ENCODE results near the gene CCDC24.

Gene CCDC24

DNA sequence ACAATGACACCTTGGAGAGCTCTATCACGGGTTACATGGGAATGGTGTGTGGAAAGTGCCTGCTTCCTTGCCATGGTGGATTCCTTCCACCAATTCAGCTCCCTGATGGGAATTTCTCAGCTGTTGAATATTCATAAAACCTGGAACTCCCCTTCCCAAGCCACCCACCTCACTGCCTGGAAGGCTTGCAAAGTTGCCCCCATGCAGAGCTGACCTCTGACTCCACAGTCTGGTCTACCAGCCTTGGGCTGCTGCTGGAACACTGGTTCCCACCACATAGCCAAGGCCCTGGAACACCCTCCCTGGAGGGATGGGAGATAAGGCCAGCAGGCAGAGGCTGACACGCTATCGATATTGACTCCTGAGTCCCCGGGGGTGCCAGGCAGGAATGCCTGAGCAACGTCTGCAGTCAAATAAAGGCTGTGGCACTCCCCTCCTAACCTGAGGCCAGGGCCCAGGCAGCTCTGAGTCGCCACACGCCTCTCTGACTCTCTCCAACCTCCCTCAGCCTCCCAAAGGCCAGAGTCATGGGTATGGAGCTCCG is 8.8 kb downstream of the CCDC24 start:
- DNase-seq, result no peak

DNA sequence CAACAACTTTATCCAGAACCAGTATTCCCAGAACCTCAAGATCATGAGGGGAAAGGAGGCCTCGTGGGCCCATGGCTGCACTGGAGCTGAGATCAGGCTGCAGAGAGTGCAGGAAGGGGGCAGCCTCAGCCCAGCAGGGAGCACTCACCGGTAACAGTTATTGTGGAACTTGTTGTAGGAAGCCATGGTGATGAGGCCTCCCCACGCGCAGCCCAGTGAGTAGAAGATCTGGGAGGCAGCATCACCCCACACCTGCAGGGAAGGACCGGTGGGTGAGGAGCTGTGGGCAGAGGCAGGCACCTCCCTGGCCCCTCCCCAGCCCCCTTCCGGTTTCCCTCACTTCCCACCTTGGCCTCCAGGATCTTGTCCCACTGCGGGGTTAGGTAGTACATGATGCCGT is 10.8 kb downstream of the CCDC24 start:
- DNase-seq, result no peak

DNA sequence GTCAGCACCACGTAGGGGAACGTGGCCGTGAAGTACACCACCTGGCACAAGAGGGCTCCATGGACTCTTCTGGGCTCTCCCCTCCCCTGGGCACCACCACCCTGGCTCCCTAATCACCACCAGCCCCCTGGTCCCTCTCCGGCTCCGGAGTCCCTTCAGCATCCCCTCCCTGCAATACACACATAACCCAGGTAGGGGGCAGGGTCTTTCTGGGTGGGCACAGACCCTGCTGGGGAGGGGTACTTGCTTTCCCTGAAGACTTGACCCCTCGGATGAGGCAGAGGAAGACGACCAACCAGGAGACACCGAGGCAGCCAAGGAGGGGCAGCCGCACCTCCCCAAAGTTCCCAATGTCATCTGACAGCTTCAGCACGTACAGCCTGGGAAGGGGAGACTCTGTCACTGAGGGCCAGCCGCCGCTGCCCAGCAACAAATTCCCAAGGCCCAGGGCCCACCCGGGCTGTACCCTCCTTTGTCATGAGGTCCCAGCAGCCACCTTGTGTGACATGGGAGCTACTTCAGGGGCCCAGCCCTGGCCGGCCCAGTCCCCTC is 11.3 kb downstream of the CCDC24 start:
- no peak for DNase-seq

DNA sequence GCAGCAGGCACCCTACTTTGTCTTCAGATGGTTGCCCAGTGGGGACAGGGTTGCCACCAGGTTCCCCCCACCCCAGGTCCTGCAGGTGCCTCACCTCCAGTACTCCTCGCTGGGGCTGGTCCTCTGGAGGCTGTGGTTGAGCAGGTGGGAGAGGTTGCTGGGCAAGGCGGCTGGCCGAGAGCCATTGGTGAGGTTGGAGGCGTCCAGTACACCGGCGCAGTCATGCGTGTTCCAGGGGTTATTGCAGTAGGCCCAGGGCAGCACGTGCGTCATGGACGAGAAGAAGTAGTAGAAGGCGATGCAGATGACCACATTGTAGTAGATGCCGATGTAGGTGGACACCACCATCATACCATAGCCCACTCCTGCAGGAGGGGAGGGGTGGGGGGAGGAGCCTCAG is 16.9 kb downstream of the CCDC24 start:
- no peak for DNase-seq

DNA sequence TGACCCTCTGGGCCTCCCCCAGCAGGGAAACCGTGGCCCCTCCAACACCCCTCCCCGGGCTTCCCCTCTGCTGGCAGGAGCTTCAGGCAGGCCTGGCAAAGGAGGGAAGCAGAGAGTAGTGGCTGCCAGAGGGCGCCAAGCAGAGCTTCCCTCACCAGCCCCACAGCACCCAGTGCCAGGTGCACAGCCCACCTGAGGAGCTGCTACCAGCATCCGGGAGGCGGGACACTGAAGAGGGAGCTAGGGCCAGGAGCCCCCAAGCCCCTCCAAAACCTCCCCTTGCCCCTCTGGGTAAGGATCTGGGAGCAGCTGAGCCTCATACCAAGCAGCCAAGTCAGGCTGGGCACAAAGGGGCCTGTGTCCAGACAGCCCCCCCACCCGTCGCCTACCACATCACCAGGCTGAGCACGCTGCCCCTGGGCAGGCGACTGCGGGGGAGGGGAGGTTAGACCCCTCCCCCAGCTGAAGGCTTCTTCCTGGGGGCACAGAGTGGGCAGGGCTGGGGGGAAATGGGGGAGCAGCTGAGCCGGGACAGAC is 19.6 kb downstream of the CCDC24 start:
- DNase-seq, result no peak

DNA sequence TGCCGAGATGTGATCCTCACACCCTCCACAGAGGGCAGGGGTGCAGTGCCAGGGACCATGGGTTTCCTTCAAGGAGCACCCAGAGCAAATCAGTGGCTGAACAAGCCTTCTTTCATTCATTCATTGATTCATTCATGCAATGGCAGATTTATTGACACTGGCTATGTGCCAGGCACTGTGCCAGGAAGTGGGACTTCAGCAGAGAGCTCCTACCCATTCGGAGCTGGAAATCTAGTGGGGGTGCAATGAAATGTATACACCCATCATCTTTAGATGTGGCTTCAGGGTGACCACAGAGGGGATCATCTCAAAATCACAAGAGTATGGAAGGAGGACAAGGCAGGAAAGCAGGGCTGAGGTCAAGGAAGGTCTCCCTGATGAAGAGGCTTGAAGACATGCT is 21.0 kb downstream of the CCDC24 start:
- DNase-seq, result no peak

DNA sequence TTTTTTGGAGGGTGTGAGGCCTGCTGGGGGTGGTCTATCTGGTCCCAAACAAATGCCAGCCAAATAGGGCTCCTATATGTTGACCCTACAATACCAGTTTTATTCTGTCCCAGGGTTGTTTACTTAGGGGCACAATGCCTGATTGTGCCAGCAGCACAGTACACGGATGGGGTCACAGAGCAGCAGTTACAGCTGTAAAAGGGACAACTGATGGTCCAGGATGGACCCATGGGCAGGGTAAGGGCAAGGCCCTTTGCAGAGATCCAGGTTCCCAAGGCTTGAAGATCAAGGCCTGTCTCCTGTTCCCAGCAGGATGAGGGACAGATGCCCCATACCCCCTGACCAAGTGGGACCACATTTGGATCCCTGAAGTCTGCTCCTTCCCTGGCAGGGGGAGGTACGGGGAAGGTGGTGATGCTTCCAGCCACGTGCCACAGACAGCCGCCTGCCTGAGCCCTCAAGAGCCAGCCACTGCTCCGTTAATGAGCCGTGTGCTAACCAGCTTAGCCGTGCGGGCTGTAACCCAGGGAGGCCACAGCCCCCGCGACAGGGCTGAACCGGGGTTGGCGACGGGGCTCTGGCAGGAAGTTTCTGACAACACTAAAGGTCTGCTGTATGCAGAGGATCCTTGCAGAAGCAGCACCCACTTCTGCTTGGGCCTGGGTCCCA is 21.7 kb downstream of the CCDC24 start:
- no peak for DNase-seq

DNA sequence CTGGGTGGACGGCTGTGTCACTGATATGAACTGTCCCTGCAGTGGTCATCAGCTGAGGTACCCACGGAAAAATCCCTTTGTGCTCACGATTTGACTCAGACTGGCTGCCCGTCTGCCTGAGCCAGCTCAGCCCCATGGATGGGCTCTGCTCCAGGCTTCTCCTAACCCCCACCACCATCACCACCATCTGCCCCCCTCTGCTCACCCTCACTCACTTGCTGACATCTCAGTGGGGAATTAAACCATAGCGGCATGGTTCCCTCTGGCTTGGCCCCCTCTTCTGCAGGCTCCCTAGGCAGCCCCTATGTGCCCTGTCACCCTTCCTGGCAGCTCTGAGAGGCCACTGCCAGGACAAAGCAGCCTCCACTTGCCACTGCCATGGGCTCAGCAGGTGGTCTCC is 22.6 kb downstream of the CCDC24 start:
- no peak for DNase-seq

DNA sequence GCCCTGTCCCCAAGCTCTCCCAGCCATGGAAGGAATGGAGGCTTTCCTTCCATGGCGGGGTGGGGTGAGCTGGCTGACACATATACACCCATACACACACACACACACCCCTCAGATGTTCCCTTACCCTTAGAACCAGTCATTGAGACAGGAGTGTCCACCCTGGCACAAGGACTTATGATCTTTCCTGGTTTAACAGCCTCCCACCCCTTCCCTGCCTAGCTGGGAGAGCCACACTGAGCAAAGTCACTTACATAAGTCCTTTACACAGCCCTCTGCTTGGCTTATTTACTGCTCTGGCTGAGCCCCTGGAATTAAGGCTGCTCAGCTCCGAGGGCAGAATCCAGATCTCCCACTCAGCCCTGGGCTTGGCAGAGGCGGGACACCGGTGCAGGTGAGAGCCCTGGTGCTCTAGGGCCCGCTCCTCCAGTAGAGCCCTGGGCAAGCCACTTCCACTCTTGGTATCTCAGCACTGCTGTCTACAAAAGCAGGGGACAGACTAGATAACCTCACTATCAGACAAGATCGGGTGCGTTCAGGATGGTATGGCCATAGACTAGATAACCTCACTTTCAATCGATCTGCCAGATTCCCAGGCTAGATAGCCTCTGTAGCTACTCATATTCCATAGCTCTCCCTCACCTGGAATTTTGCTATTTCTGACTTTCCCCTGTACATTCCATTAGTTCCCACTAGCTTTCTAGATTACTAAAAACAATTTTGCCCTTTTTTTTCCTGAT is 23.1 kb downstream of the CCDC24 start:
- no peak for DNase-seq

DNA sequence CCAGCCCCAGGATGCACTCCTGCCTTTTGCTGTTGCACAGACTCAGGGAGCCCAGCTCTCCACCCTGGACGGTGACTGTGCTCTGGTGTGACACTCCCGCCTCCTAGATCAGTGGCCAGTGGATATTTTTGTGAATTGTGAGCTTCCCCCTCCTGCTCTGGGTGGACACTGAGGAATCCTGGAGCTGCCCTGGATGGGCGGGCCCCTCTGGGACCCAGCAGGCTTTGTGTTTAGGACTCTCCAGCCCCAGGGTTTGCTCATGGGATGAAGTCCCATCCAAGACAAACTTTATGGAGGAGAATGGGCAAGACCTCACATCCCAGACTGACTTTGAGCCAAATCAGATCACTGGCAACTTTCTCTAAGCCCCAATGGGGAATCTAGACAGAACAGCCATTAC is 23.8 kb downstream of the CCDC24 start:
- DNase-seq, result no peak

DNA sequence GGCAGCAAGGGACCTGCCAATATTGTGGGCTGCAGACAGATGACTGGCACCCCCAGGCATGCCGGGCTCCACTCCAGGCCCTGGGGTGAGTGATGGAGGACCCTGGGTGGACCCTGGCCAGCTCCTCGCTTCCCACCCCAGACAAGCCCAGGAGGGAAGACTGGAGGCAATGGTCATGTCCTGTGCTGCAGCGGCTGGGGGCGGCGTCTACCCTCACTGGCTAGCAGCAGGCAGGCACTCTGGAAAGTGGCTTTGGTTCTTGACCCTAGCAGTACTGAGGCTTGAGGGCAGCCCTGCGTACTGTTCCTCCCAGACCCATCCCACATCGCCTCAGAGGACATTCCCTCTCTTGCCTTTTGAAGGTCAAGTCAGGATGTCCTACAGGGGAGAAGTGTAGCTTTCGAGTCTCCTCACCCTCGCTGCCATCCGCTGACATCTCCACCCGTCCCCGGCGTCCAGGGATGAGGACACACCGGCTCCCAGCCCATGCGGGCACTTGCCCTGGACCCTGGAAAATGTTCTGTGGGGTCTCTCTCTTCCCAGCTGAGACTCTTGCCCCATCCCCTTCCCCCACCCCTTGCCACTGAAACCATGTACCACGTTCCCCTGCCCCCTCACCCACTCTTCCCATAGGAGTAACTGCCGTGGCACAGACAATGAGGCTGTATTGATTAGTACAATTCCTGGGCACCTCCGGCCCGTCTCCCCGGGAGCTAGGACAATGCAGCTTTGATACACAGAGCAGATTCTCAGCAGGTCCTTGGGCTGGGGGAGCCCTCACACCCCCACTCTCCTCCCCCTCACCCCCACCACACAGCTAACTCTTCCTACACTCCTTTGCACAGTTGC is 24.9 kb downstream of the CCDC24 start:
- no peak for DNase-seq

DNA sequence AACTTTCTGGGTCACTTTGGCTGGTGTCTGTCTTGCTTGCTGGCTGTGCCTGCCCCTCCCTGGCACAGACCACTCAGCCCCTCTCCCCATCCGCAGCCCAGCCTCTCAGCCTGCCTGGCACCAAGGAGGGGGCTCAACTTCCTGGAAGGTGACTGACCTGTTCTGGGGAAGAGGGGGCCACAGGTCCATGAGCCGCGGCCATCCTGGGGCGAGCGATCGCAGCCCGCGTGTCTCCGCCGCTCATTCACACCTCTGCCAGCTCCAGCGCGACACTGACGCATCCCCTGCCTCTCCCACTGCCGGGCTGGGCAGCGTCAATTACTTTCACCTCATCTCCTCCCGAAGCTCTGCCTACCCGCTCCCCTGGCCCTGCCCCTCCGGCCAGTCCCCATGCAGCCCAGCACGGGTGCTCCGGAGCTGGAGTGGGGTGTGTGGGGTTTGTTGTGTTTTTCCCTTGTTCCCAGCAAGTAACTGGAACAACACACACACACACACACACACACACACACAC is 25.5 kb downstream of the CCDC24 start:
- DNase-seq, result no peak

DNA sequence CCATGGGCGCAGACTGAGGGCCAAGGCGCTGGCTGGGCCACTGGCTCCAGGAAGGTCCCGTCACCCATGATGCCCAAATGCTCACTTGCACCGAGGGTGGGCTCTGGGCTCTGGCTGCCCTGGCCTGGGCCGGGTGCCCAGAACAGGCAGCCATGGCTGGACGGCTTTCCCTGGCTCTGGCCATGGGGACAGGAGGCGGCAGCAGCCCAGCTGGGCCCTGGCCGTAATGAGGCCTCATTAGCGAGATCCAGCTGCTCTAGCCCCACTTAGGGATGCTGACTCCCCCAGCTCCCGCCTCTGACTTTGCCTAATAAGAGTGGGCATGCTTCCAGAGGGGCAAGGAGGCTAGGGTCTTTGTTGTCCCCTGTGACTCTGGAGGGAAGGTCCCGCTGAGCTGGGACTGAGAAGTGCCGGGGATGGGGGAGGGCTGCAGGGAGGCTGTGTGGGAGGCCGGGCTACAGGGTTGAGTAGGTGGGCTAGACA is 28.1 kb downstream of the CCDC24 start:
- DNase-seq, result no peak

DNA sequence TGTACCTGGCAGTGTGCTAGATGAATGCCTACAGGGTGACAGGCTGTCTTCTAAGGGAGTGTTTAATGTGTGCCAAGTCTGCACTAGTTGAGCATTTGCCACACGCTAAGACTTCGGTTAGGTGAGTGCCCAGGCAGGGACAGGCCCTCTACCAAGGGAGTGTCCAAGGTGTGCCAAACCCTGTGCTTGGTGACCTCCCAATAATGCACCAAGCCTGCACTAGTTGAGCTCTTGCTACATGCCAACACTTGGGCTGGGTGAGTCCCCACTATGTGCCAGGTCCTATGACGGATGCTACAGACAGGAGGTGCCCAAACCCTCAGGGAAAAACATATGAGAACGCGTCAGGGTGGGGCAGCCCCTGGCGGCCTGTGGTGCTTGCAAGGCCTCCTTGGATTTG is 29.1 kb downstream of the CCDC24 start:
- no peak for DNase-seq

DNA sequence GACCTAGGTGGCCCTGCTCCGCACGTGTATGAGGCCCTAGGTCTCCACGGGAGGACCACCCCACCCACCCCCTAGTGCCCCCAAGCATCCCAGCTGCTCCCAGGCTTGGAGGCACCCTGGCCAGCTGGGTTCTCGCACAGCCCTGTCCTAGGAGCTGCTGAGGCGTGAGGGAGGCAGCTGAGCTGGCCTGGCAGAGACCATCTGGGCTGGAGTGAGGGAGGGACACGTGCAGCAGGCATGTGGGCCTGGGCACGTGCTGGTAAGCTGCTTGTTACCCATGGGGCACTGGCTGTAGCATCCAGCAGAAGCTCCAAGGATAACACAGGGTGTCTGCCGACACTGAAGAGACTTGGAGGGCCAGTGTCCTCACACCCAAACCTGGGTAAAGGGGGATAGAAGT is 29.8 kb downstream of the CCDC24 start:
- DNase-seq, result no peak

DNA sequence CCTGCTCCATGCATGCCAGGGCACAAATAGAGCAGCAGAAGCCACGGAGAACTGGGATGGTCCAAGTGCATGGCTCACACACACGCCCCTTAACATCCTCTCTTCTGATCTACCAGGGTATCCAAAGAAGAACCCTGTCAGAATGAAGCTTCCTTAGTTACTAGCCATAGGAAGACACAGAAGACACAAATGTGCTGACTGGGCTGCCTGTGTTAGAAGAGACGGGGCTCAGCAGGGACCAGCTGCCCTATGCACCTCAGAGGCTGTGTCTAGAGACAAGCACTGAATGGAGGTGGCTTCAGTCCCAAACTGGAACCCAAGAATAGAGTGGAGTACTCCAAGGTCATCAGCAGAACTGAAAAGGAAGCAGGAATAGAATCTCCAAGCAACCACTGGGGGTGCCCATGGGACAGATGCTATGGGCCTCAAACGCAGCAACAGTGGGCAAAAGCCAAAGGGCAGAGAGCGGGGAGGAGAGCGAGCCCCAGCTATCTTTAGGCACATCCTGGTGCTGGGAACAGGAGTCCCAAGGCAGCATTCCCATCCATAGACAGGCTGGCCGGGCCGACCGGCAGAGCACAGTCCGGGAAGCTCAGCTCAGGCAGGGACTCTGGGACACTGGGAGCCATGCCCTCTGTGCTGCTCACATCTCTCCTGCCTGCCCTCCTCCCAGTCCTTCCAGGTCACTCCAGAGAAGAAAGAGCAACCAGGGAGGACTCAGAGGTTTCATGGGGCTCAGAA is 30.4 kb downstream of the CCDC24 start:
- no peak for DNase-seq

DNA sequence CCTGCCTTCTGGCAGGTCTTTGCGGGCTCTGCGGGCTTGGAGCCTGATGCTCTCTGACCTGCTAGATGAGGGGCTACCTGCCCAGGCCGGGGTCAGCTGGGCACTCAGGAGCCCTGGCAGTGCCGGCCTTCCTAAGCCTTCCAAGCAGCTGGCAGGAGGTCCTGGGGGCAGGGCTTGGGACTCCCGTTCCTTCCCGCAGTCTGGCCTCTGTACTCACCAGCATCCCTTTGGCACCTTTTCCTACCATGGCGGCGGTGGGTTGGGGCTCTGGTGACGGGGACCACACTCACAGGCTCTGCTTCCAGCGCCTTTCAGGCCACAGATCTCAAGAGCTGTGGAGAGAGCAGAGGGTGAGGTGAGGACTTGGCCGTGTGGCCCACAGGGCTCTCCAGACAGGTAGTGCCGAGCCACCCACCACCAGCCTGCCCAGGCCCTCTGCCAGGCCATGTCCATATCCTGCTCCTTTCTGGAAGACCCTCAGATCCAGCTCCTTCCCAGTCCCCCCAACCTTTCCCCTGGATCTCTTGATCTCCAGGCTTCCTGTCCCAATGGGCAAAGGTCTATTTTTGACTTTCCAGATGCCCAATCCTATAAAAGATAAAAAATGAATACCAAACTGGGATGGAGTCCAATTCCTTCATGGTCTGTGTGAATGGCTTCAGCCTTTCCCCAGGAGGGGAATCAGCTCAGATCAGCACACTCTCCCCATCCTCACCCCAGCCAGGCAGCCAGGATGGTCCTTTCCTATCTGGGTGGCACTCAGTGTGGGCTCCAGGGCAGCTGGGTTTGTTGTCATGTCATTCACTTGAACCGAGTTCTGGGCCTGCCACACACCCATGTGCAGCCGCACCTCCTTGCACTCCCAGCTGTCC is 32.9 kb downstream of the CCDC24 start:
- no peak for DNase-seq

DNA sequence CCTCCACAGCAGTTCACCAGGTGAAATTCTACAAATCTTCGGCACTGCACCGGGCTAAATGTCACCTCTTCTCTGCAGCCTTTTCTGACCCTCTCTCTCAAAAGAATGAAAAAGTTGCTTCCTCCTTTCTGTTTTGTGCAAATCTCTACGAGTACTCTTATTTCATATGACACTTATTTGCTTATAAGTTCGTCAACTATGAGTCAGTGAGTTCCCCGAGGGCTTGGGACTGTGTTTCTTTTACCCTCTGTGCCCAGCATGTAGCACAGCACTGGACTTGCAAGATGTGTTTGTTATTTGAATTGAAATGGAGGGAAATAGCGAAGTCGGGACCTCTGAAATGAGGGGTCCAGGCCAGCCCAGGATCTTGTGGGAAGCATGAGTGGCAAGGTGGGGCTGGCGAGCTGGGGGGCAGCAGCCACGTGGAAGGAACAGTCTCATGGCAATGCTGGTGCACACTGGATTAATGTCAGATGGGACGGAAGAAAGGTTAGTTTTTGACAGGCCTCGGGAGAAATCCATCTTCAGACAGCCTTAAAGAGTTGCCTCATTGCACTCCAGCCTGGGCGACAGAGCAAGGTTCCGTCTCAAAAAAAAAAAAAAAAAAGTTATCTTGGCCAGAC is 33.6 kb downstream of the CCDC24 start:
- no peak for DNase-seq

DNA sequence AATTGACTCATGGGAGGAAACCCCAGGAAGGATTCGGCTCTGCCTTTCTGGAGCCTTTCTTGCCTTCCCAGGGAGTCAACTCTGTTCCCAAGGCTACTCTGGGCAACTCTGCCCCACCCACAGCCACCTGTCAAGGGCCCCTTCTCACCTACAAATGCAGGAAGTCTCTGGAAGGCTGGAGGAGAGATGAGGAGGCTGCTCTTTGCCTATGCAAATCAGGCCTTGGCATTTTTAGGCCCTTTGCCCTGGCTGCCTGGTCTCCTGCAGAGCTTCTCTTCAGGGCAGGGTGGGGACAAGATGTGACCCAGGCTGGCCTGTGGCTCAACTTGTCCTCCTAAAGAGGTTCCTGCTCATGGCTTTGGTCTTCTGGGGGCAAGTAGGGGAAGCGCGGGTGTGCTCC is 34.4 kb downstream of the CCDC24 start:
- DNase-seq, result no peak

DNA sequence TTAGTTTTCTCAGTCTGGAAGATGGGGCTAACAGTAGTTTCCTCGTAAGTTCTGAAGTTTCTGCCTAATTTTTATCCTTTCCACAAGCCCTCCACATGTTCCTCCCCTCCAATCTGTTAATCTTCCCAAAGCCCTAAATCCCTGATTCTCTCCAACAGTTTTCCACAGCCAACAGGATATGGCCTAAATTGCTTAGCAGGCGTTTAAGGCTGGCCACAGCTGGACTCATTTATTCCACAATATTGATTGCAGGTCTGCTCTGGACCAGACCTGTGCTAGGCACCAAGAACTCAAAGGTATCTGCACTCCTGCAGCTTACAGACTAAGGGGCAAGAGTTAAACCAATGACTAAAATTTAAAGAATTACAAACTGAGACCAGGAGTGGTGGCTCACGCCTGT is 35.9 kb downstream of the CCDC24 start:
- DNase-seq, result no peak

All from COR-L47 (cell line).